ENCODE results near the gene SIGMAR1.

Gene SIGMAR1

GRCh38 chr9:34603610-34604231, 33.9 kb downstream of the SIGMAR1 start:
- DNase-seq (ENCODE audit: low read depth, low spot score) = no peak

GRCh38 chr9:34601937-34602573, 35.5 kb downstream of the SIGMAR1 start:
- DNase-seq (ENCODE audit: low read depth, low spot score) = no peak

GRCh38 chr9:34600908-34601307, 36.7 kb downstream of the SIGMAR1 start:
- DNase-seq (ENCODE audit: low read depth, low spot score) = no peak

- DNase-seq (ENCODE audit: low read depth, low spot score) = no peak
These were observed 38.0 kb downstream of the SIGMAR1 start for GRCh38 chr9:34599546-34599945.

GRCh38 chr9:34594177-34594576, 43.4 kb downstream of the SIGMAR1 start:
- no peak for DNase-seq (ENCODE audit: low read depth, low spot score)

- no peak for DNase-seq (ENCODE audit: low read depth, low spot score)
These were observed 44.5 kb downstream of the SIGMAR1 start for GRCh38 chr9:34592895-34593601.

- no peak for DNase-seq (ENCODE audit: low read depth, low spot score)
These were observed 45.4 kb downstream of the SIGMAR1 start for GRCh38 chr9:34591917-34592866.

GRCh38 chr9:34591248-34591916, 46.2 kb downstream of the SIGMAR1 start:
- DNase-seq (ENCODE audit: low read depth, low spot score) = peak; percentile 32

GRCh38 chr9:34590381-34591247, 47.0 kb downstream of the SIGMAR1 start:
- DNase-seq (ENCODE audit: low read depth, low spot score) = no peak

GRCh38 chr9:34589636-34590380, 47.8 kb downstream of the SIGMAR1 start, which contains the start of gene CNTFR:
Gene CNTFR (minus strand): TSS chr9:34589724. CDS start chr9:34568981, 20,743 bp downstream.
- DNase-seq (ENCODE audit: low read depth, low spot score) = no peak

- no peak for DNase-seq (ENCODE audit: low read depth, low spot score)
These were observed 48.6 kb downstream of the SIGMAR1 start for GRCh38 chr9:34588671-34589635.

- DNase-seq (ENCODE audit: low read depth, low spot score) = no peak
These were observed 50.3 kb downstream of the SIGMAR1 start for GRCh38 chr9:34587271-34587670.

- DNase-seq (ENCODE audit: low read depth, low spot score) = no peak
These were observed 51.5 kb downstream of the SIGMAR1 start for GRCh38 chr9:34585946-34586669.

GRCh38 chr9:34584970-34585369, 52.6 kb downstream of the SIGMAR1 start:
- DNase-seq (ENCODE audit: low read depth, low spot score) = no peak

All from smooth muscle cell of the brain vasculature (primary cell).